C4-2B (cell line): ENCODE results near the gene SSTR1.

Source experiments
- CTCF ChIP-seq: fragments of 450-650 bp; conservative IDR thresholded peaks from 2 replicates; pipeline ENCODE4 v1.5.1; 2017; ENCODE audit warnings: mild to moderate bottlenecking
- ZFX ChIP-seq: fragments of 450-650 bp; IDR thresholded peaks from 2 replicates; pipeline ENCODE4 v1.6.1; 2017

DNA sequence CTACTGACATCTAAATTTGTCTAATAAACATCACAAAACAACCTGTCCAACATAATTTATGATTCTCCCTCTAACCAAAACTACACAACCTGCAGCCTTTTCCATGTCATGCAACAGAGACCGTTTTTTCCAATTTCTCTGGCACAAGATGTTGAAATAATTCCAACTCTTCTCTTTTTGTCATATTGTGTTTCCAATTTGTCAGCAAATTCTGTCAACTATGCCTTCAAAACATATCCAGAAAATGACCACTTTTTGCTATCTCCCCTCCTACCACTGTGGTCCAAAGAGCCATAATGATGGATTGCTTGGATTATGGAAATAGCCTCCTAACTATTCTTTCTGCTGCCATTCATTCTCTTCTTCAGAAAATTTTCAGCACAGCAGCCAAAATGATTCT is 31.3 kb upstream of the SSTR1 start:
- TF ChIP-seq CTCF: no peak
- no peak for TF ChIP-seq ZFX
